Fibroblast of lung (primary cell): Measurements from ENCODE around the gene GRIA1. TPM values are rescaled to one million over a fixed set of nuclear protein-coding genes. Genes with fewer than 3 reads are reported as not detected.

ENCODE experiments used
- DNase-seq, 2 donors: peaks; one replicate each; pipeline versions ENCODE4 v3.0.0 to v3.0.0-alpha.2; 2010; ENCODE audit warnings: low read depth in 2 of 2
- H2AFZ ChIP-seq: 2 replicates; pipeline ENCODE4 v1.5.1; 2012; ENCODE audit warnings: low read length, control low read depth, inconsistent platforms
- H3K27ac ChIP-seq: 2 replicates; pipeline ENCODE4 v1.5.1; 2011; ENCODE audit warnings: low read length, control low read depth; ENCODE audit not compliant: insufficient read depth
- H3K27me3 ChIP-seq: 2 replicates; pipeline ENCODE4 v1.5.1; 2011; ENCODE audit warnings: mild to moderate bottlenecking, low read length; ENCODE audit not compliant: control insufficient read depth, insufficient read depth
- H3K36me3 ChIP-seq: 2 replicates; pipeline ENCODE4 v1.5.1; 2011; ENCODE audit warnings: low read length; ENCODE audit not compliant: control insufficient read depth, insufficient read depth
- H3K4me1 ChIP-seq: 2 replicates; pipeline ENCODE4 v1.5.1; 2011; ENCODE audit warnings: low read length; ENCODE audit not compliant: control insufficient read depth, insufficient read depth; ENCODE audit errors: extremely low read depth
- H3K4me2 ChIP-seq: 2 replicates; pipeline ENCODE4 v1.5.1; 2011; ENCODE audit warnings: low read length, control low read depth; ENCODE audit not compliant: insufficient read depth; ENCODE audit errors: extremely low read depth
- H3K4me3 ChIP-seq, 4 experiments: fragments of 200-600 bp in 1 of 4; sonication (generic) in 1 of 4; replicated peaks in 1 of 4; 2 replicates each; pipeline ENCODE4 v1.5.1; 2011 to 2016; ENCODE audit warnings: low read length in 4 of 4, low read depth in 3 of 4, mild to moderate bottlenecking in 3 of 4, control low read depth in 2 of 4, inconsistent platforms in 1 of 4, mixed read lengths in 1 of 4; ENCODE audit not compliant: insufficient read depth in 1 of 4; ENCODE audit errors: control extremely low read depth in 1 of 4
- H3K79me2 ChIP-seq: 2 replicates; pipeline ENCODE4 v1.5.1; 2012; ENCODE audit warnings: mild to moderate bottlenecking, low read length, inconsistent platforms; ENCODE audit not compliant: control insufficient read depth, insufficient read depth
- H3K9ac ChIP-seq: 2 replicates; pipeline ENCODE4 v1.5.1; 2011; ENCODE audit warnings: mild to moderate bottlenecking, low read length, control low read depth; ENCODE audit not compliant: insufficient read depth
- H3K9me3 ChIP-seq: 2 replicates; pipeline ENCODE4 v1.5.1; 2012; ENCODE audit warnings: low read depth, low read length; ENCODE audit not compliant: control insufficient read depth, insufficient read depth
- H4K20me1 ChIP-seq: 2 replicates; pipeline ENCODE4 v1.5.1; 2011; ENCODE audit warnings: low read length; ENCODE audit not compliant: control insufficient read depth, insufficient read depth; ENCODE audit errors: extremely low read depth
- CTCF ChIP-seq, 2 donors: IDR thresholded peaks in 1 of 2; conservative IDR thresholded peaks in 1 of 2; 1 replicate in 1 of 2; 2 replicates in 1 of 2; pipeline ENCODE4 v1.5.1; 2011 to 2012; ENCODE audit warnings: low read length in 2 of 2, control low read depth in 1 of 2, inconsistent platforms in 1 of 2, low read depth in 1 of 2, mild to moderate bottlenecking in 1 of 2
- EZH2 ChIP-seq: IDR thresholded peaks from 2 replicates; pipeline ENCODE4 v1.5.1; 2012; ENCODE audit warnings: low read length, control low read depth, mild to moderate bottlenecking; ENCODE audit errors: missing control alignments
- polyA plus RNA-seq, 2 donors: library from polyadenylated mRNA; depleted of rRNA in 1 of 2; stranded (reverse) in 1 of 2; unstranded in 1 of 2; fragments of >200 nt; gene quantifications; 2 replicates each; pipeline ENCODE4 v1.2.1, GENCODE V29; 2011 to 2012; ENCODE audit warnings: missing spikeins in 1 of 2
- total RNA-seq: library from RNA; depleted of rRNA; stranded (reverse); fragments of >200 nt; gene quantifications from 2 replicates; pipeline ENCODE4 v1.2.1, GENCODE V29; 2014

Gene GRIA1
- total and polyA plus RNA-seq, 2 donors (not counting 1 experiment from before 2014, with no cell fraction given): 2.0 to 4.5 TPM

GRCh38 chr5:153463806-153464205, 26.7 kb upstream of the GRIA1 start:
- no peak overlapping the region for H3K4me3 ChIP-seq
- H3K27me3 ChIP-seq: no peaks in the 10 kb centered on the region
- peak; percentile 54 to 65 for DNase-seq
- H3K4me1 ChIP-seq: no peaks in the 10 kb centered on the region
- no peak overlapping the region for H3K9ac ChIP-seq
- H3K9me3 ChIP-seq: no peaks in the 10 kb centered on the region
- no peak for TF ChIP-seq EZH2
- TF ChIP-seq CTCF (conservative IDR thresholded peaks at IDR 0.05 in 1 of 2, IDR thresholded peaks at IDR 0.05 in 1 of 2; ENCODE audit: low read depth in 1 of 2, low read length in 2 of 2): no peak
- H3K36me3 ChIP-seq: no peaks in the 10 kb centered on the region
- H4K20me1 ChIP-seq: no peaks in the 10 kb centered on the region
- peak overlapping the region; percentile 15 for H3K4me2 ChIP-seq
- no peaks in the 10 kb centered on the region for H3K79me2 ChIP-seq
- H3K27ac ChIP-seq: peak overlapping the region; percentile 20
- H2AFZ ChIP-seq: peak overlapping the region; percentile 35

GRCh38 chr5:153467546-153467945, 22.9 kb upstream of the GRIA1 start:
- Histone ChIP-seq H3K4me3 (no peak overlapping the region), H3K9ac (no peak overlapping the region), H3K9me3 (no peaks in the 10 kb centered on the region), H2AFZ (no peak overlapping the region), H4K20me1 (no peaks in the 10 kb centered on the region), H3K27ac (no peak overlapping the region), H3K4me2 (no peak overlapping the region), H3K27me3 (no peaks in the 10 kb centered on the region), H3K36me3 (no peaks in the 10 kb centered on the region), H3K4me1 (no peaks in the 10 kb centered on the region), H3K79me2 (no peaks in the 10 kb centered on the region)
- no peak for DNase-seq
- TF ChIP-seq CTCF (conservative IDR thresholded peaks at IDR 0.05 in 1 of 2, IDR thresholded peaks at IDR 0.05 in 1 of 2; ENCODE audit: low read depth in 1 of 2, low read length in 2 of 2) (no peak), EZH2 (no peak)

- Histone ChIP-seq H3K9me3 (no peaks in the 10 kb centered on the region), H2AFZ (no peak overlapping the region)
Observed at GRCh38 chr5:153469423-153469822, 21.0 kb upstream of the GRIA1 start.

More at GRCh38 chr5:153469423-153469822, 21.0 kb upstream of the GRIA1 start:
- no peak overlapping the region for H3K4me3 ChIP-seq
- no peak overlapping the region for H3K9ac ChIP-seq
- H4K20me1 ChIP-seq: no peaks in the 10 kb centered on the region
- no peaks in the 10 kb centered on the region for H3K4me1 ChIP-seq
- no peaks in the 10 kb centered on the region for H3K79me2 ChIP-seq
- H3K27ac ChIP-seq: no peak overlapping the region
- no peak for DNase-seq
- H3K4me2 ChIP-seq: no peak overlapping the region
- no peaks in the 10 kb centered on the region for H3K36me3 ChIP-seq
- H3K27me3 ChIP-seq: no peaks in the 10 kb centered on the region
- no peak for TF ChIP-seq EZH2
